Kidney (tissue), 14 donors: Measurements from ENCODE around the gene FUBP3. TPM values are rescaled to one million over a fixed set of nuclear protein-coding genes. Genes with fewer than 3 reads are reported as not detected.
"Not testable (repeated sequence)": the region's sequence is repeated elsewhere in the genome, so short reads cannot be mapped to it uniquely, and the experiment has no call there.

Source experiments
- DNase-seq, 5 donors: peaks; one replicate each; pipeline ENCODE4 v3.0.0-alpha.2; 2013 to 2020
- FAIRE-seq: peaks from 2 replicates; lab custom pipeline; 2012; peaks lifted over from hg19 to GRCh38; lab: Jason Lieb, UNC
- H3K27ac ChIP-seq, 2 donors: one replicate each; pipeline ENCODE4 v1.7.0; 2013; ENCODE audit warnings: low read depth in 2 of 2, low read length in 2 of 2, inconsistent platforms in 1 of 2
- H3K27me3 ChIP-seq: one replicate; pipeline ENCODE4 v1.7.1; 2013; ENCODE audit warnings: low read length, inconsistent platforms; ENCODE audit not compliant: control insufficient read depth, insufficient read depth
- H3K36me3 ChIP-seq, 3 donors: one replicate each; pipeline versions ENCODE4 v1.7.0 to v1.7.1; 2013; ENCODE audit warnings: low read length in 3 of 3, control low read depth in 1 of 3, inconsistent platforms in 1 of 3; ENCODE audit not compliant: insufficient read depth in 3 of 3, control insufficient read depth in 2 of 3
- H3K4me1 ChIP-seq, 3 donors: one replicate each; pipeline versions ENCODE4 v1.7.0 to v1.7.1; 2013; ENCODE audit warnings: low read length in 3 of 3, inconsistent platforms in 1 of 3, low read depth in 1 of 3; ENCODE audit not compliant: control insufficient read depth in 2 of 3, insufficient read depth in 2 of 3
- H3K4me3 ChIP-seq, 3 donors: one replicate each; pipeline versions ENCODE4 v1.7.0 to v1.8.1; 2013; ENCODE audit warnings: low read length in 3 of 3, control low read depth in 1 of 3, inconsistent platforms in 1 of 3
- H3K9ac ChIP-seq, 3 donors: one replicate each; pipeline versions ENCODE4 v1.7.0 to v1.7.1; 2013; ENCODE audit warnings: low read length in 3 of 3, control low read depth in 1 of 3, inconsistent platforms in 1 of 3
- H3K9me3 ChIP-seq, 3 donors: one replicate each; pipeline versions ENCODE4 v1.7.0 to v1.7.1; 2013; ENCODE audit warnings: low read length in 3 of 3, control low read depth in 1 of 3, inconsistent platforms in 1 of 3; ENCODE audit not compliant: control insufficient read depth in 2 of 3, insufficient read depth in 1 of 3
- intact Hi-C: fragments of 100-400 bp; cut with DNase I; formaldehyde crosslinking; loops from one replicate; pipeline ENCODE4 v1.11.1; 2022
- polyA plus RNA-seq: library from polyadenylated mRNA; stranded (reverse); fragments of 350-450 nt; fragmentation: Illumina TruSeq; extraction: RNeasy Lipid Tissue Mini Kit (QIAGEN cat#74804); gene quantifications from one replicate; pipeline ENCODE4 v1.2.3, GENCODE V29; 2014; ENCODE audit warnings: low read depth, low replicate concordance; ENCODE audit not compliant: insufficient read depth
- total RNA-seq: library from RNA; stranded (reverse); fragmentation: NEBNext Ultra II Directional; extraction: Animal tissue kit (Norgen Biotek cat#: 25700); gene quantifications from one replicate; pipeline ENCODE4 v1.2.1, GENCODE V29; 2021
- TF ChIP-seq, protein P1 (sequence below): IDR thresholded peaks from 3 replicates; pipeline ENCODE4 v1.5.1; 2012; ENCODE audit warnings: mild to moderate bottlenecking, moderate library complexity, borderline replicate concordance; ENCODE audit not compliant: insufficient read depth; ENCODE audit errors: extremely low read depth
- donor health status: control.
- donor health status: control.
- donor health status: control.
- donor health status: control.
- donor health status: control.
- donor health status: DM: yes; HTN: yes; CAD: no.
- donor health status: Normal renal cell carcinoma (clear cell type).

The FUBP3 gene
- total and polyA plus RNA-seq, 2 donors from 2014 or later, result 19.4 to 44.1 TPM

DNA sequence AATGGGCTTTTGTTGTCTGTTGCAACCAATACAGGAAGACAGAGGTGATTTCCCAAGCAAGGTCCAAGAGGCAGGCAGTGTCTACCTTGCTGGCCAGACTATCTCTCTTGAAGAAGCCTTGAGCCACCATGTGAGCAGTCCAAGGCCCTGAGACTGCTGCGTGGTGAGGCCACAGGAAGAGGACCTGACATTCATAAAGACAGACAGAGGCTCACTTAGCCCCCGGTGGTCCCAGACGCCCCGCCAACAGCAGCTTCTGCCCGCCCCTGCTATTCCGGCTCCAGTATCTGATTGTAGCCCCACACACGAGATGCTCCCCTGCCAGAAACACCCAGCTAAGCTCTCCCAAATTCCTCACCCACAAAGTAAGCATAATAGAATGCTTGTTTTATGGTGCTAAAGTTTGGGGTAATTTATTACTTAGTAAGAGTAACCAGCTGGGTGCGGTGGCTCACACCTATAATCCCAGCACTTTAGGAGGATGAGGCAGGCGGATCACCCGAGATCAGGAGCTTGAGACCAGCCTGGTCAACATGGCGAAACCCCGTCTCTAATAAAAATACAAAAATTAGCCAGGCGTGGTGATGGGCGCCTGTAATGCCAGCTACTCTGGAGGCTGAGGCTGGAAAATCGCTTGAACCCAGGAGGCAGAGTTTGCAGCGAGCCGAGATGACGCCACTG is 22.8 kb upstream of the FUBP3 start:
- H3K4me1 ChIP-seq, result no peaks in the 10 kb centered on the region
- H3K9me3 ChIP-seq, result no peaks in the 10 kb centered on the region
- no peak for FAIRE-seq
- no peak overlapping the region for H3K9ac ChIP-seq
- H3K27me3 ChIP-seq, result no peaks in the 10 kb centered on the region
- TF ChIP-seq, protein P1, sequence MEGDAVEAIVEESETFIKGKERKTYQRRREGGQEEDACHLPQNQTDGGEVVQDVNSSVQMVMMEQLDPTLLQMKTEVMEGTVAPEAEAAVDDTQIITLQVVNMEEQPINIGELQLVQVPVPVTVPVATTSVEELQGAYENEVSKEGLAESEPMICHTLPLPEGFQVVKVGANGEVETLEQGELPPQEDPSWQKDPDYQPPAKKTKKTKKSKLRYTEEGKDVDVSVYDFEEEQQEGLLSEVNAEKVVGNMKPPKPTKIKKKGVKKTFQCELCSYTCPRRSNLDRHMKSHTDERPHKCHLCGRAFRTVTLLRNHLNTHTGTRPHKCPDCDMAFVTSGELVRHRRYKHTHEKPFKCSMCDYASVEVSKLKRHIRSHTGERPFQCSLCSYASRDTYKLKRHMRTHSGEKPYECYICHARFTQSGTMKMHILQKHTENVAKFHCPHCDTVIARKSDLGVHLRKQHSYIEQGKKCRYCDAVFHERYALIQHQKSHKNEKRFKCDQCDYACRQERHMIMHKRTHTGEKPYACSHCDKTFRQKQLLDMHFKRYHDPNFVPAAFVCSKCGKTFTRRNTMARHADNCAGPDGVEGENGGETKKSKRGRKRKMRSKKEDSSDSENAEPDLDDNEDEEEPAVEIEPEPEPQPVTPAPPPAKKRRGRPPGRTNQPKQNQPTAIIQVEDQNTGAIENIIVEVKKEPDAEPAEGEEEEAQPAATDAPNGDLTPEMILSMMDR, result no peak
- H3K4me3 ChIP-seq, result no peak overlapping the region
- DNase-seq, result no peak
- intact Hi-C loops, result no loop called here
- no peak overlapping the region for H3K27ac ChIP-seq
- no peaks in the 10 kb centered on the region for H3K36me3 ChIP-seq

DNA sequence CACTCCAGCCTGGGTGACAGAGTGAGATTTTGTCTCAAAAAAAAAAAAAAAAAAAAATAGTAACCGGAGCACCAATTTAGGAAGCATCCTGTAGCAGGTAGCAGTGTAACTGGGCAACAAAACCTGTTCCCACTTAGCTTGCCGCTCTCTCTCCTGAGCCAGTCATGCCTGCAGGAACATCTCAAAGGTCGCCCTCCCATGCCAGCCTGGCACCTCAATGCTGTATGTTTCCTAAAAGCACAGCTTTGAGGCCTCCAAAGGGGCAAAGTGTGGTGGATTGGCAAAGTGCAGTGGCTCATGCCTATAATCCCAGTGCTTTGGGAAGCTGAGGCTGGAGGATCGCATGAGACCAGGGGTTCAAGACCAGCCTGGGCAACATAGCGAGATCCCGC is 22.3 kb upstream of the FUBP3 start:
- FAIRE-seq, result no peak

DNA sequence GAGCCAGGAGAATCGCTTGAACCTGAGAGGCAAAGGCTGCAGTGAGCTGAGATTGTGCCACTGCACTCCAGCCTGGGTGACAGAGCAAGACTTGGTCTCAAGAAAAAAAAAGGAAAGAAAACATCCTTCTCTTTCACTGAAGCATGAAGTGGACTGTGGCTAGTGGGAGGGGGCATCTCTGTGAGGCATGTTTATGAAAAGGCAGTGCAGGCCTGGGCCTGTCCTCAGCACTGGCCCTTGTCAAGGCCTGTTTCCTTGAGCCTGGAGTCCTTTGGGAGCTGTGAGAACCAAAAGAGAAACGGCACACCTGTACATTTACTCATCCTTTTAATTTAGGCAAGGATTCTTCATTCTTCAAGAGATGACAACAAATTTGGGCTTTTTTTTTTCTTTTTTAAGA is 18.3 kb upstream of the FUBP3 start:
- Histone ChIP-seq H3K27ac (no peak overlapping the region), H3K27me3 (no peaks in the 10 kb centered on the region), H3K4me1 (no peaks in the 10 kb centered on the region), H3K36me3 (no peaks in the 10 kb centered on the region), H3K9ac (no peak overlapping the region), H3K4me3 (no peak overlapping the region), H3K9me3 (no peaks in the 10 kb centered on the region)
- intact Hi-C loops, result no loop called here
- FAIRE-seq, result no peak
- TF ChIP-seq, protein P1, result no peak
- peak in 3 of 5 donors; percentile 46 to 68 (median 48) for DNase-seq

More for the DNA sequence above, 22.3 kb upstream of the FUBP3 start:
- DNase-seq, result no peak
- H3K4me1 ChIP-seq, result no peaks in the 10 kb centered on the region
- H3K4me3 ChIP-seq, result no peak overlapping the region
- no peaks in the 10 kb centered on the region for H3K27me3 ChIP-seq
- H3K27ac ChIP-seq, result no peak overlapping the region
- no peak overlapping the region for H3K9ac ChIP-seq
- intact Hi-C loops, result no loop called here
- no peaks in the 10 kb centered on the region for H3K9me3 ChIP-seq
- H3K36me3 ChIP-seq, result no peaks in the 10 kb centered on the region
- TF ChIP-seq, protein P1, result no peak

DNA sequence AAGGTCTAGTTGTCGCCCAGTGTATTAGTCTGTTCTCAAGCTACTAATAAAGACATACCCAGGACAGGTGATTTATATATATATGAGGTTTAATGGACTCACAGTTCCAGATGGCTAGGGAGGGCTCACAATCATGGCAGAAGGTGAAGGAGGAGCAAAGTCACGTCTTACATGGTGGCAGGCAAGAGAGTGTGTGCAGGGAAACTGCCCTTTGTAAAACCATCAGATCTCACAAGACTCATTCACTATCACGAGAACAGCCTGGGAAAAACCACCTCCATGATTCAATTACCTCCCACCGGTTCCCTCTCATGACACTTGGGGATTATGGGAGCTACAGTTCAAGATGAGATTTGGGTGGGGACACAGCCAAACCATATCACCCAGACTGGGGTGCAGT is 16.9 kb upstream of the FUBP3 start:
- H3K27me3 ChIP-seq, H3K9ac ChIP-seq, H3K36me3 ChIP-seq, H3K4me3 ChIP-seq, DNase-seq, H3K9me3 ChIP-seq, H3K4me1 ChIP-seq, FAIRE-seq, intact Hi-C loops, H3K27ac ChIP-seq: not testable (repeated sequence)
